Measurements from ENCODE around the gene UBE2I.
"Not testable (repeated sequence)": the region's sequence is repeated elsewhere in the genome, so short reads cannot be mapped to it uniquely, and the experiment has no call there.

UBE2I gene

DNA sequence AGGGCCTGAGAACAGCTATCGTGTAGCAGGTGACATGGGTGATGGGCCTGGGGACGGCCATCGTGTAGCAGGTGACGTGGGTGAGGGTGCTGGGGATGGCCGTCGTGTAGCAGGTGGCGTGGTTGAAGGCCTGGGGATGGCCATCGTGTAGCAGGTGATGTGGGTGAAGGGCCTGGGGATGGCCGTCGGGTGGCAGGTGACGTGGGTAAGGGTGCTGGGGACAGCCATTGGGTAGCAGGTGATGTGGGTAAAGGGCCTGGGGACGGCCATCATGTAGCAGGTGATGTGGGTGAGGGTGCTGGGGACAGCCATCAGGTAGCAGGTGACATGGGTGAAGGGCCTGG lies 38.1 kb upstream of the UBE2I start:
- DNase-seq = no peak
- Histone ChIP-seq H2AFZ (ENCODE audit: low read length) (no peak overlapping the region), H3K9me2 (replicated peaks; ENCODE audit: insufficient read depth, low read length) (no peaks in the 10 kb centered on the region), H3K4me1 (ENCODE audit: low read length) (peaks cover 14% of the 10 kb centered on the region; the same call in 1 of the 2 replicates), H3K36me3 (replicated peaks; ENCODE audit: insufficient read depth, low read length) (no peaks in the 10 kb centered on the region), H3K4me2 (ENCODE audit: low read depth, low read length) (no peak overlapping the region; the same call in 1 of the 2 replicates), H4K20me1 (ENCODE audit: insufficient read depth, low read length) (no peaks in the 10 kb centered on the region), H3F3A (ENCODE audit: insufficient read depth, low read length) (no peaks in the 10 kb centered on the region), H3K9me3 (replicated peaks; ENCODE audit: insufficient read depth, low read length) (no peaks in the 10 kb centered on the region), H3K9ac (ENCODE audit: low read length) (no peak overlapping the region), H3K79me2 (ENCODE audit: low read length) (no peaks in the 10 kb centered on the region), H3K4me3 (ENCODE audit: low read length) (no peak overlapping the region), H3K27me3 (replicated peaks; ENCODE audit: insufficient read depth, low read length) (peaks cover 88% of the 10 kb centered on the region), H3K27ac (ENCODE audit: low read length) (no peak overlapping the region)
- TF ChIP-seq, protein P1, sequence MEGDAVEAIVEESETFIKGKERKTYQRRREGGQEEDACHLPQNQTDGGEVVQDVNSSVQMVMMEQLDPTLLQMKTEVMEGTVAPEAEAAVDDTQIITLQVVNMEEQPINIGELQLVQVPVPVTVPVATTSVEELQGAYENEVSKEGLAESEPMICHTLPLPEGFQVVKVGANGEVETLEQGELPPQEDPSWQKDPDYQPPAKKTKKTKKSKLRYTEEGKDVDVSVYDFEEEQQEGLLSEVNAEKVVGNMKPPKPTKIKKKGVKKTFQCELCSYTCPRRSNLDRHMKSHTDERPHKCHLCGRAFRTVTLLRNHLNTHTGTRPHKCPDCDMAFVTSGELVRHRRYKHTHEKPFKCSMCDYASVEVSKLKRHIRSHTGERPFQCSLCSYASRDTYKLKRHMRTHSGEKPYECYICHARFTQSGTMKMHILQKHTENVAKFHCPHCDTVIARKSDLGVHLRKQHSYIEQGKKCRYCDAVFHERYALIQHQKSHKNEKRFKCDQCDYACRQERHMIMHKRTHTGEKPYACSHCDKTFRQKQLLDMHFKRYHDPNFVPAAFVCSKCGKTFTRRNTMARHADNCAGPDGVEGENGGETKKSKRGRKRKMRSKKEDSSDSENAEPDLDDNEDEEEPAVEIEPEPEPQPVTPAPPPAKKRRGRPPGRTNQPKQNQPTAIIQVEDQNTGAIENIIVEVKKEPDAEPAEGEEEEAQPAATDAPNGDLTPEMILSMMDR (IDR thresholded peaks at IDR 0.05; ENCODE audit: low read length) = no peak
- TF ChIP-seq EZH2 (optimal IDR thresholded peaks at IDR 0.05; ENCODE audit: low read depth, low read length) = no peak
- no peak for TF ChIP-seq EZH2phosphoT487 (IDR thresholded peaks at IDR 0.05; ENCODE audit: low read length)

DNA sequence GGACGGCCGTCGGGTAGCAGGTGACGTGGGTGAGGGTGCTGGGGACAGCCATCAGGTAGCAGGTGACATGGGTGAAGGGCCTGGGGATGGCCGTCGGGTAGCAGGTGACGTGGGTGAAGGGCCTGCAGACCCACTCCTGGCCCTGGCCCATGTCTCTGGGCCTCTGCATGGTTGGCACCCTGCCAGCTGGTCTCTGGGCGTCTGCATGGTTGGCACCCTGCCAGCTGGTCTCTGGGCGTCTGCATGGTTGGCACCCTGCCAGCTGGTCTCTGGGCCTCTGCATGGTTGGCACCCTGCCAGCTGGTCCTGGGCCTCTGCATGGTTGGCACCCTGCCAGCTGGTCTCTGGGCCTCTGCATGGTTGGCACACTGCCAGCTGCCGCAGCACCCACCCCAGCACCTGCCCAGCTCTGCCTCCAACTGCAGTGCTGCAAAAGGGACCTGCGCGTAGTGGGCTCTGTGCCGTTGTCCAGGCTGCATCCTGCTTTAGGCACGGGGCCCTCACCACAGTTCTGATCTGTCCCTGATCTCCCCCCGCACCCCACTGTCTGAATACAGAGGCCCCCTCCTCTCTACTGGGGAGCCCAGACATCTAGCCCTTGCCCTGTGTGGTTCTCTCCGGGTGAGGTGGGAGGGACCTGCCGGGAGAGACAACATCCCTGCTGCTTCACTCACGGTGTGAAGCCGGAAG lies 37.6 kb upstream of the UBE2I start:
- not testable (repeated sequence) for H3F3A ChIP-seq (ENCODE audit: insufficient read depth, low read length); H3K9me3 ChIP-seq (replicated peaks; ENCODE audit: insufficient read depth, low read length); H3K27ac ChIP-seq (ENCODE audit: low read length); H4K20me1 ChIP-seq (ENCODE audit: insufficient read depth, low read length); H3K36me3 ChIP-seq (replicated peaks; ENCODE audit: insufficient read depth, low read length); H3K9ac ChIP-seq (ENCODE audit: low read length); H3K4me3 ChIP-seq (ENCODE audit: low read length); H3K79me2 ChIP-seq (ENCODE audit: low read length); H3K9me2 ChIP-seq (replicated peaks; ENCODE audit: insufficient read depth, low read length); H2AFZ ChIP-seq (ENCODE audit: low read length)
- peak; percentile 76 for DNase-seq
- H3K27me3 ChIP-seq (replicated peaks; ENCODE audit: insufficient read depth, low read length) = peaks cover 86% of the 10 kb centered on the region
- H3K4me2 ChIP-seq (ENCODE audit: low read depth, low read length) = peak overlapping the region; percentile 43; the same call in 1 of the 2 replicates
- H3K4me1 ChIP-seq (ENCODE audit: low read length) = peaks cover 14% of the 10 kb centered on the region; the same call in 1 of the 2 replicates

DNA sequence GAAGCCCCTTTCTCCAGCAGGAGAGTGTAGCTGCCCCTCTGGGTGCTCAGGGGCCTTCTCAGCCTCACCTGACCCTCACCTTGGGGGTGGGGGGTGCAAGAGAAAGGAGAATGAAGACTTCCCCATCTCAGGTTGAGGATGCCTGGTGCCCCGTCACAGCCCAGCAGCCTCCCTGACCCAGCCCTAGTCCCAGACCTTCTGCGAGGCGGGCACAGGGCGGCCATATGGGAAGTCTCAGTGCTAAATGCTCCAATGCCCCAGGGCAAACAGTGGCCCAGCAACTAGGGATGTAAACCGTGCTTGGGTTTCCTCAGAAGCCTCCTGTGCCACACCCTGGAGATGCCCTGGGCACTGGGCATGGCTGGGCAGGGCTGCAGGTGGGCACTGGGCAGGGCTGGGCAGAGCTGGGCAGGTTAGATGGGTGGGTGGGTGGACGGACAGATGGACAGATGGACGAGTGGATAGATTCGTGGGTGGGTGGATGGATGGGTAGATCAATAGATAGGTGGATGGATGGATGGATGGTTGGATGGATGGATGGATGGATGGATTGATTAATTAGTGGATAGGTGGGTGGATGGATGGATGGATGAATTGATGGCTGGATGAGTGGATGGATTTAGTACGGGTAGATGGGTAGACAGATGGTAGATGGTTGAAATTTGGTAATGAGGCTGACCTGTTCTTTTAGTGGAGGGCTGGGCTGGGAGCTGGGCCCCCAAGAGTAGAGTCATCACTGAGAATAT lies 36.8 kb upstream of the UBE2I start:
- Histone ChIP-seq H3K27ac (ENCODE audit: low read length) (no peak overlapping the region), H3K79me2 (ENCODE audit: low read length) (no peaks in the 10 kb centered on the region), H3K27me3 (replicated peaks; ENCODE audit: insufficient read depth, low read length) (peaks cover 86% of the 10 kb centered on the region), H3K4me2 (ENCODE audit: low read depth, low read length) (peak overlapping the region; percentile 43; the same call in 1 of the 2 replicates), H3F3A (ENCODE audit: insufficient read depth, low read length) (no peaks in the 10 kb centered on the region), H3K36me3 (replicated peaks; ENCODE audit: insufficient read depth, low read length) (no peaks in the 10 kb centered on the region), H3K9me3 (replicated peaks; ENCODE audit: insufficient read depth, low read length) (no peaks in the 10 kb centered on the region), H3K9ac (ENCODE audit: low read length) (no peak overlapping the region), H3K4me3 (ENCODE audit: low read length) (no peak overlapping the region), H3K9me2 (replicated peaks; ENCODE audit: insufficient read depth, low read length) (no peaks in the 10 kb centered on the region), H2AFZ (ENCODE audit: low read length) (no peak overlapping the region), H3K4me1 (ENCODE audit: low read length) (peaks cover 14% of the 10 kb centered on the region; the same call in 1 of the 2 replicates), H4K20me1 (ENCODE audit: insufficient read depth, low read length) (no peaks in the 10 kb centered on the region)
- TF ChIP-seq, protein P1 (IDR thresholded peaks at IDR 0.05; ENCODE audit: low read length) = no peak
- TF ChIP-seq EZH2phosphoT487 (IDR thresholded peaks at IDR 0.05; ENCODE audit: low read length) (no peak), EZH2 (optimal IDR thresholded peaks at IDR 0.05; ENCODE audit: low read depth, low read length) (no peak)
- DNase-seq = no peak

DNA sequence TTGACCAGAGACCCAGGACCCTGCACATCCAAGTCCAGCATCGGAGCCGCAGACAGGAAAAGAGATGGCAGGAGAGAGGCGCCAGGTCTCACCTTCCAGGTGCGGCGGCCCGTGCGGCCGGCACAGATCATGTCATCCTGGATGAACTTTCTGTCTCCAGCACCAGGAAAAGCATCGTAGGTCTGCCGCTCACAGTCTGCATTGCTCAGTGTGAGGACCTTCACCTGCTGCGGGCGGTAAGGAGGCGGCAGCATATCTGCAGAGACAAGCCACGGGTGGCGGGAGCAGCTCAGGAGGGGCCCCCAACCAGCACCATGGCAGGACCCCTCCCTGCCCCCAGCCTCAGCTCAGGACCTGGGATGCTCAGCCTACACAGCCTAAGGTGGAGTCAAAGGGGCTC lies 35.6 kb upstream of the UBE2I start:
- Histone ChIP-seq H4K20me1 (ENCODE audit: insufficient read depth, low read length) (no peaks in the 10 kb centered on the region), H3K27me3 (replicated peaks; ENCODE audit: insufficient read depth, low read length) (peaks cover 89% of the 10 kb centered on the region), H3K79me2 (ENCODE audit: low read length) (no peaks in the 10 kb centered on the region), H3K9me2 (replicated peaks; ENCODE audit: insufficient read depth, low read length) (no peaks in the 10 kb centered on the region), H3F3A (ENCODE audit: insufficient read depth, low read length) (no peaks in the 10 kb centered on the region), H3K4me1 (ENCODE audit: low read length) (peaks cover 14% of the 10 kb centered on the region; the same call in 1 of the 2 replicates), H3K9ac (ENCODE audit: low read length) (no peak overlapping the region), H2AFZ (ENCODE audit: low read length) (no peak overlapping the region), H3K27ac (ENCODE audit: low read length) (no peak overlapping the region), H3K9me3 (replicated peaks; ENCODE audit: insufficient read depth, low read length) (no peaks in the 10 kb centered on the region), H3K4me2 (ENCODE audit: low read depth, low read length) (no peak overlapping the region), H3K4me3 (ENCODE audit: low read length) (no peak overlapping the region), H3K36me3 (replicated peaks; ENCODE audit: insufficient read depth, low read length) (no peaks in the 10 kb centered on the region)
- no peak for TF ChIP-seq EZH2 (optimal IDR thresholded peaks at IDR 0.05; ENCODE audit: low read depth, low read length)
- TF ChIP-seq, protein P1 (IDR thresholded peaks at IDR 0.05; ENCODE audit: low read length) = no peak
- no peak for TF ChIP-seq EZH2phosphoT487 (IDR thresholded peaks at IDR 0.05; ENCODE audit: low read length)
- DNase-seq = no peak
